Sciatic nerve (tissue), 2 donors: ENCODE results near the gene LPAR3. TPM values are rescaled to one million over a fixed set of nuclear protein-coding genes. Genes with fewer than 3 reads are reported as not detected.

Experiments
- ATAC-seq: fragments of 200-7000 bp; cut with Tn5 transposase; one replicate; pipeline ENCODE4 v1.9.1; 2020; ENCODE audit warnings: mild to moderate bottlenecking, moderate library complexity
- DNase-seq: peaks from one replicate; pipeline ENCODE4 v3.0.0-alpha.2; 2020; ENCODE audit warnings: low spot score
- intact Hi-C: fragments of 100-400 bp; cut with DNase I; formaldehyde crosslinking; loops from one replicate; pipeline ENCODE4 v1.14.2; 2022
- total RNA-seq: library from RNA; stranded (reverse); fragmentation: NEBNext Ultra II Directional; extraction: Animal tissue kit (Norgen Biotek cat#: 25700); gene quantifications from one replicate; pipeline ENCODE4 v1.2.1, GENCODE V29; 2021
- donor health status: DM: no; HTN: no; CAD: no.
- donor health status: DM: no; HTN: no; CAD: no.

Gene LPAR3
- total RNA-seq, 1 donor from 2014 or later = 0.36 TPM

- DNase-seq (no peak), ATAC-seq (no peak)
- intact Hi-C loops = no loop called here
These were observed 97.8 kb downstream of the LPAR3 start for GRCh38 chr1:84795213-84795612.

- intact Hi-C loops = no loop called here
- ATAC-seq = no peak
These were observed 100.6 kb downstream of the LPAR3 start for GRCh38 chr1:84792421-84792820.

GRCh38 chr1:84789014-84789413 lies 104.0 kb downstream of the LPAR3 start:
- intact Hi-C loops = no loop called here
- DNase-seq (no peak), ATAC-seq (no peak)

More at GRCh38 chr1:84792421-84792820, 100.6 kb downstream of the LPAR3 start:
- DNase-seq = no peak

- intact Hi-C loops = no loop called here
- ATAC-seq (no peak), DNase-seq (no peak)
These were observed 107.6 kb downstream of the LPAR3 start for GRCh38 chr1:84785271-84786036.

- ATAC-seq = peak; percentile 10
- intact Hi-C loops = no loop called here
- DNase-seq = no peak
These were observed 110.1 kb downstream of the LPAR3 start for GRCh38 chr1:84782881-84783280.

- peak; percentile 45 for ATAC-seq
- intact Hi-C loops = no loop called here
- peak; percentile 71 for DNase-seq
These were observed 110.8 kb downstream of the LPAR3 start for GRCh38 chr1:84781946-84782771.

- intact Hi-C loops = no loop called here
- no peak for DNase-seq
- ATAC-seq = no peak
These were observed 112.8 kb downstream of the LPAR3 start for GRCh38 chr1:84780000-84780716.

- ATAC-seq (no peak), DNase-seq (no peak)
- intact Hi-C loops = no loop called here
These were observed 116.4 kb downstream of the LPAR3 start for GRCh38 chr1:84776639-84777038.

- DNase-seq (no peak), ATAC-seq (no peak)
- intact Hi-C loops = no loop called here
These were observed 117.5 kb downstream of the LPAR3 start for GRCh38 chr1:84775535-84775920.

- intact Hi-C loops = no loop called here
- DNase-seq = no peak
- ATAC-seq = no peak
These were observed 118.1 kb downstream of the LPAR3 start for GRCh38 chr1:84774669-84775534.

- intact Hi-C loops = no loop called here
- DNase-seq (no peak), ATAC-seq (no peak)
These were observed 119.0 kb downstream of the LPAR3 start for GRCh38 chr1:84773933-84774497.

GRCh38 chr1:84773195-84773594 lies 119.8 kb downstream of the LPAR3 start:
- ATAC-seq (no peak), DNase-seq (no peak)
- intact Hi-C loops = no loop called here

- ATAC-seq (peak; percentile 91), DNase-seq (peak; percentile 86)
- intact Hi-C loops = no loop called here
These were observed 120.5 kb downstream of the LPAR3 start for GRCh38 chr1:84772428-84772943.

GRCh38 chr1:84771895-84772294 lies 121.1 kb downstream of the LPAR3 start:
- ATAC-seq (no peak), DNase-seq (no peak)
- intact Hi-C loops = no loop called here

- no peak for DNase-seq
- no peak for ATAC-seq
- intact Hi-C loops = no loop called here
These were observed 122.5 kb downstream of the LPAR3 start for GRCh38 chr1:84770481-84770880.

- intact Hi-C loops = no loop called here
These were observed 123.4 kb downstream of the LPAR3 start for GRCh38 chr1:84769636-84770035.

GRCh38 chr1:84768634-84769033 lies 124.4 kb downstream of the LPAR3 start:
- ATAC-seq = no peak
- intact Hi-C loops = no loop called here
- no peak for DNase-seq

More at GRCh38 chr1:84769636-84770035, 123.4 kb downstream of the LPAR3 start:
- ATAC-seq (no peak), DNase-seq (no peak)
